GM12801 (cell line): ENCODE results near the gene CACNA1G.

ENCODE experiments used
- TF ChIP-seq, protein P1 (sequence below): IDR thresholded peaks from one replicate; pipeline ENCODE4 v1.5.1; 2011; ENCODE audit warnings: control low read depth; ENCODE audit not compliant: insufficient read length; ENCODE audit errors: extremely low read depth

The CACNA1G gene

DNA sequence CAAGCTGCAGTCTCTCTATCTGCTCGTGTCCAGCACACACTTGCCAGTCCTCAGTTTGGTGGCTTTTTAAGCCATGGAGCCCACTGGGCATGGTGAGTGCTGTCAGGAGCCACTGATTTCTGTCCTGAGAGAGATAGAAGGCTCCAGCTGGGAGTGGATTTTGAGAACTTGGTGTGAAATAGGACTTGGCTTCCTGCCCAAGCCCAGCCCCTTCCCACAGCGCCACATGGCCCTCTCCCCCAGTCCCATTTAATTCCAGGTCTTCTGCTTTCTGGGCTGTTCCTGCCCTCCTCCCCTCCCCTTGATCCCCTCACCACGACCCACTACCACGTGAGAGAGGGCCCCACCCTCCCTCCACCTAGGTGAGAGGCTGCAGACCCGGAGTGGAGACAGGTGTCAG, 59.7 kb downstream of the CACNA1G start:
- TF ChIP-seq, protein P1, sequence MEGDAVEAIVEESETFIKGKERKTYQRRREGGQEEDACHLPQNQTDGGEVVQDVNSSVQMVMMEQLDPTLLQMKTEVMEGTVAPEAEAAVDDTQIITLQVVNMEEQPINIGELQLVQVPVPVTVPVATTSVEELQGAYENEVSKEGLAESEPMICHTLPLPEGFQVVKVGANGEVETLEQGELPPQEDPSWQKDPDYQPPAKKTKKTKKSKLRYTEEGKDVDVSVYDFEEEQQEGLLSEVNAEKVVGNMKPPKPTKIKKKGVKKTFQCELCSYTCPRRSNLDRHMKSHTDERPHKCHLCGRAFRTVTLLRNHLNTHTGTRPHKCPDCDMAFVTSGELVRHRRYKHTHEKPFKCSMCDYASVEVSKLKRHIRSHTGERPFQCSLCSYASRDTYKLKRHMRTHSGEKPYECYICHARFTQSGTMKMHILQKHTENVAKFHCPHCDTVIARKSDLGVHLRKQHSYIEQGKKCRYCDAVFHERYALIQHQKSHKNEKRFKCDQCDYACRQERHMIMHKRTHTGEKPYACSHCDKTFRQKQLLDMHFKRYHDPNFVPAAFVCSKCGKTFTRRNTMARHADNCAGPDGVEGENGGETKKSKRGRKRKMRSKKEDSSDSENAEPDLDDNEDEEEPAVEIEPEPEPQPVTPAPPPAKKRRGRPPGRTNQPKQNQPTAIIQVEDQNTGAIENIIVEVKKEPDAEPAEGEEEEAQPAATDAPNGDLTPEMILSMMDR, result no peak

DNA sequence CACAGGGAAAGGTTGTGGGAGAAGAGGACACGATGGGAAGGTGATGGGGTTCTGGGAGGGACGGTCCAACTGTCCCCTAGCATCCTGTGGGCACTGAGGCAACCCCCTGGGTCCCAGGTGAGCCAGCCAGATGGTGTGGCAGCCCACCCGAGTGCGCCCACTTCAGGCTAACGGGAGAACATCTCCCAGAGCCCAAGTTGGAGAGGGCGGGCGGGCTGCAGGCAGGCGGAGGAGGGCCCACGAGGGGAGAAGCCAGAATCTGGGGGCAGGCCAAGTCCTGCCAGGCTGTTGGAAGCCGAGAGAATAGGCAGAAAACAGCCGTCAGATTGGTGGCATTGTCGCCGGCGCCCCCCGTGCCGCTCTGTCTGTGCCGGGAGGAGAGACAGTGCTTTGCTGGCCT, 60.3 kb downstream of the CACNA1G start:
- TF ChIP-seq, protein P1, result no peak

DNA sequence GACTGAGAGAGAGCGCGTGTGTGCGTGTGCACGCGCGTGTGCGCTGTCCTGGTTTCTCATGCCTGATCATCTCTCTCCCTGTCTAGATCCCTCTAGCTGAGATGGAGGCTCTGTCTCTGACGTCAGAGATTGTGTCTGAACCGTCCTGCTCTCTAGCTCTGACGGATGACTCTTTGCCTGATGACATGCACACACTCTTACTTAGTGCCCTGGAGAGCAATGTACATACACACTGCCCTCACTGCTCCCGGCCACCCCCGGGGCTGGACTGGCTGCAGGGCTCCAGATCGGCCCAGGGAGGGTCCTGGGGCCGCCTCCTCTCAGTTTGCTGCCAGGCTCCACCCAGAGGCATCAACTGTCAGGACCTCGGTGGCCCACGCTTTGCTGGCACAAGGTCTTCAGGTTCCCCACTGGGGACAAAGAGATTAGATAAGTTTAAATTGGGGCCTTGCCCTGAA, 61.1 kb downstream of the CACNA1G start:
- TF ChIP-seq, protein P1, result no peak

DNA sequence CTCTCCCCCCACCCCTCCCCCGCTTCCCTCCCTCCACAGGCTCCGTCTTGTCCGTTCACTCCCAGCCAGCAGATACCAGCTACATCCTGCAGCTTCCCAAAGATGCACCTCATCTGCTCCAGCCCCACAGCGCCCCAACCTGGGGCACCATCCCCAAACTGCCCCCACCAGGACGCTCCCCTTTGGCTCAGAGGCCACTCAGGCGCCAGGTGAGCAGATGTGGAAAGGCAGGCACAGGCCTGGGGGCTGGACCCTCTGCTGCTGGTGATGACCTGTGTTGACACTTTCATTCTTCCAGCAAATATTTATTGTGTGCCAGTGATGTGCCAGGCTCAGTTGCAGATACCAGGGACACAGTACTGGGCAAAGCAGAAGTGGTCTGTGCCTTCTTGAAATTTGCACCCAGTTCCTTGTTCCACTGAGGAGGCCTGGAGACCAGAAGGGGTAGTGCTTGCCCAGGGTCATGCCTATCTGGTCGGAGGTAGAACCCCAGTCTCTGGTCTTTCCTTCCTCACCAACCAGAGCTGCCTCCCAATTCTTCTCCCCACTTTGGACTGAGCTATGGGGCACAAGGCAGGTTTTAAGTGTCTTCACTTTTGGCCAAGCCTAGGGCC, 63.9 kb downstream of the CACNA1G start:
- TF ChIP-seq, protein P1, result no peak

DNA sequence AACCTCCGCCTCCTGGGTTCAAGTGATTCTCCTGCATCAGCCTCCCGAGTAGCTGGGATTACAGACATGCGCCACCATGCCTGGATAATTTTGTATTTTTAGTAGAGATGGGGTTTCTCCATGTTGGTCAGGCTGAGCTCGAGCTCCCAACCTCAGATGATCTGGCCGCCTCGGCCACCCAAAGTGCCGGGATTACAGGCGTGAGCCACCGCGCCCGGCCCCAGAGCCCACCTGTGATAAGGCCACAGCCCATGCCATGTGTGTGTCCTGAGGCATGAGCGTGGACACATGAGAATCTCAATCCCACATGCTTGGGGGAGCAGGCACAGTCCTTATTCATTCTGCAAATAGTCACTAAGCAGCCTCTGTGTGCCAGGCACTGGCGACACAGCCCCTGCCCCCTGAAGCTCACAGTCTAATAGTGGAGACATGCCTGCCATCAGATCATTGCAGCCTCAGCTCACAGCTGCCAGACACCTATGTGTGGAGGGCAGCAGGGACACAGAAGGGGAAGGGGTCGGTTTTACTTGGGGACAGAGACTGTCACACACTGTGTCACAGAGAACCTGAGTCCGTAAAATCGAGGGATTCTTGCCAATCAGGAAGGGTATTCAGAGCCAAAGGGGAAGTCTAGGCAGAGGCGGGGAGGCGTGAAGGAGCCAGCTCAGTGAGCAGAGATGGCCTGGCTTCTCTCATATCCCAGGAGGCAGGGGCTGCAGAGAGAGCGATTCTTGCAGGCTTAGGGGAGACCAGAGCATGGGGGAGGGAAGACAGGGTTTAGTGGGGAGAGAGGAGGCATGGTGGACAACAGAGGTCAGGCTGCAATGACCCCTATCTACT, 64.7 kb downstream of the CACNA1G start:
- TF ChIP-seq, protein P1, result no peak

DNA sequence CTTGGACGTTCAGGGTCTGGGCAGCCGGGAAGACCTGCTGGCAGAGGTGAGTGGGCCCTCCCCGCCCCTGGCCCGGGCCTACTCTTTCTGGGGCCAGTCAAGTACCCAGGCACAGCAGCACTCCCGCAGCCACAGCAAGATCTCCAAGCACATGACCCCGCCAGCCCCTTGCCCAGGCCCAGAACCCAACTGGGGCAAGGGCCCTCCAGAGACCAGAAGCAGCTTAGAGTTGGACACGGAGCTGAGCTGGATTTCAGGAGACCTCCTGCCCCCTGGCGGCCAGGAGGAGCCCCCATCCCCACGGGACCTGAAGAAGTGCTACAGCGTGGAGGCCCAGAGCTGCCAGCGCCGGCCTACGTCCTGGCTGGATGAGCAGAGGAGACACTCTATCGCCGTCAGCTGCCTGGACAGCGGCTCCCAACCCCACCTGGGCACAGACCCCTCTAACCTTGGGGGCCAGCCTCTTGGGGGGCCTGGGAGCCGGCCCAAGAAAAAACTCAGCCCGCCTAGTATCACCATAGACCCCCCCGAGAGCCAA, 65.6 kb downstream of the CACNA1G start:
- TF ChIP-seq, protein P1, result no peak

DNA sequence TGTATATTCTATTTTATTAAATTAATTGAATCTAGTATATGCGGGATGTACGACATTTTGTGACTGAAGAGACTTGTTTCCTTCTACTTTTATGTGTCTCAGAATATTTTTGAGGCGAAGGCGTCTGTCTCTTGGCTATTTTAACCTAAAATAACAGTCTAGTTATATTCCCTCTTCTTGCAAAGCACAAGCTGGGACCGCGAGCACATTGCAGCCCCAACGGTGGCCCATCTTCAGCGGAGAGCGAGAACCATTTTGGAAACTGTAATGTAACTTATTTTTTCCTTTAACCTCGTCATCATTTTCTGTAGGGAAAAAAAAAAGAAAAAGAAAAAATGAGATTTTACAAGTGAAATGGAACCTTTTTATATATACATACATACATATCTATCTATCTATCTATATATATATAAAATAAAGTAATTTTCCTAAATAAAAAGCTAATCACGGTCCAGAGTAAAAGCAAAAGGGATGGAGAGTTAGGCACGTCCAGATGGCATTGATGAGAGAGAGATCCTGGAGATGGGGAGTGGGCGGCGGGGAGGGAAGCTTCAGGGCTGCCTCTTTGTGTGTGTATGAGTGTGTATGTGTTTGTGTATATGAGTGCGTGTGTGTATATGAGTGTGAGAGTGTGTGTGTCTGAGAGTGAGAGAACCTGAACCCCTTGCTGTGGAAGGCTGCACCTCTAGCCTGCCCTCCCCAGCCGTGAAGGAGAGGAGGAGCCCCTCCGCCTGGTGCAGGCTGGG, 66.7 kb downstream of the CACNA1G start:
- TF ChIP-seq, protein P1, result no peak
